ENCODE data around the gene MCRS1. TPM values are rescaled to one million over a fixed set of nuclear protein-coding genes. Genes with fewer than 3 reads are reported as not detected.

MCRS1 gene
- total RNA-seq, 2 experiments from 2014 or later, result 73.6 to 78.2 TPM

DNA sequence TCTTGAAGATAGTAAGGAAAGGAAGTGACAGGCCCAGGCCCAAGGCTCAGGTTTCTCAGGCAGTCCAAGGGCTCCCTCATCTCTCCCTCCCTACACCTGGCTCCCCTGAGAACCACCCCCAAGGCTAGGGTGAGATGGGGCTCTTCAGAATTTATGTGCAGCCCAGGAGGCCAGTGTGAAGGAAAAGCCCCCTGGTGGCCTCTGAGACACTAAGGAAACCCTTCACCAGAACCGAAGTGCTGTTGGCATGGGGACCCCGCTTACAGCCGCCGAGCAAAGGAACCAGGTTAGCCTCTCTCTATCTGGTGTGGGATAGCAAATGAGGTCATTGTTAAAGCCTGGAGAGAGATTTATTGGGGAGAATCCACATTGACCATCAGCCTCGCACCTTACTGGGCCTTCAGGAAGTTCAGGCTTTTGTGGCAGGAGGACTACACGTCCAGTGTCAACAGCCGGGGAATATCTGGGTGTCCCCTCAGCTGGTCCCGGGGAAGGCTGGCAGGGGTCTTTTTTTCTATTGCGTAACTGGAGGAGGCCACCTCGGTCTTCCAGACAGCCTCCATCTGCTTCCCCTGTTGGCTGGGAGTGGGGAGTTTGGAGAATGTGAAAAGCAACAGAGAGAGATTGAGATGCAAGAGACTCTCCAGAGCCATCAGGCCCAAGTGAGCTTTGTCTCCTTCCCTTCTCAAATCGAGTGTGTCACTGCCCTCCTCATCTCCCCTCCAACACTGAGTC lies 19.4 kb upstream of the MCRS1 start:
- peaks cover 1% of the 10 kb centered on the region for H3K9me3 Mint-ChIP-seq
- DNase-seq, result no peak
- H3K36me3 Mint-ChIP-seq, result peaks cover 19% of the 10 kb centered on the region
- no peaks in the 10 kb centered on the region for H3K27me3 Mint-ChIP-seq
- no peak overlapping the region for H3K27ac Mint-ChIP-seq
- H3K4me3 Mint-ChIP-seq, result no peak overlapping the region
- H3K4me1 Mint-ChIP-seq, result no peaks in the 10 kb centered on the region

DNA sequence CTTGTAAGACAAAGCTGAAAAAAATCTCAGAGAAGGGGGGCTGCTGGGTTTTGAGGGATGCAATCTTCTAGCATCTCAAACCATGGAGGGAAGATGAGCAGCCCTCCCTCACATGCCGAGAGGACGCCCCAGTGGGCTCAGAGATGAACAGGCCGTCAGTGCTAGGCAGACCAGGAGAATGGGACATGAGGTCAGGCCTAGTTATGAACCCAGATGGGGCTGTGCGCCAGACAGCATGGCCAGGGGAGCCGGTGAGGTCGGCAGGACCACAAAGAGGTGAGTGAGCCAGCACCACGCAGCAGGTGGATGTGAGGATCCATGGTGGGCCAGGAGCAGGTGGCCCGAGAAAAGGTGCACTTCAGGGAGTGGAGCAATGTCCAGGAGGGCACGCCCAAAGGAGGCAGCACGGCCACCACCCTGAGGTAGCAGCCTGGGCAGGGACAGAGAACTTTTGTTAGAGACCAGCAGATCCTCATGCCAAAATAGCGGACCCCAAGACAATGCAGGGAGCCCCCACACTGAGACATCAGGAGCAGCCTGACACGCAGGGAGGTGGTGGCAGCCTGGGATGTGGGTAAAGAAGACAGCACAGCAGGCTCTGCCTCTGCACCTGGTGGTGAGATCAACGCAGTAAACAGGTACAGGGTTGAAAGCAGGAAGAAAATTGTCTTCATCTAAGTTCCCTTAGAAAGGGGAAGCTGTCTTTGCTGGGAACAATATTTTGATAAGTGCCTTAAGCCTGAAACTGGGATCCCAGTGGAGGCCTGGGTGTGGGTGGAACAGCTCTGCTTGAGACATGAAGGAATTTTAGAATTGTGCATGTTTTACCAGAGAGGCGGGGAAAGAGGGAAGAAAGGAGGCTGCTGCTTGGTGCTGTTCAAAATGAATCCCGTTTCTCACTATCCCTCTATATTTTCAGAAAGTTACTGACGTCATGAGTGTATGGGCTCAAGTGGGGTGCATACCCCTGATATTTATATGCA lies 17.8 kb upstream of the MCRS1 start:
- H3K36me3 Mint-ChIP-seq, result peaks cover 13% of the 10 kb centered on the region

DNA sequence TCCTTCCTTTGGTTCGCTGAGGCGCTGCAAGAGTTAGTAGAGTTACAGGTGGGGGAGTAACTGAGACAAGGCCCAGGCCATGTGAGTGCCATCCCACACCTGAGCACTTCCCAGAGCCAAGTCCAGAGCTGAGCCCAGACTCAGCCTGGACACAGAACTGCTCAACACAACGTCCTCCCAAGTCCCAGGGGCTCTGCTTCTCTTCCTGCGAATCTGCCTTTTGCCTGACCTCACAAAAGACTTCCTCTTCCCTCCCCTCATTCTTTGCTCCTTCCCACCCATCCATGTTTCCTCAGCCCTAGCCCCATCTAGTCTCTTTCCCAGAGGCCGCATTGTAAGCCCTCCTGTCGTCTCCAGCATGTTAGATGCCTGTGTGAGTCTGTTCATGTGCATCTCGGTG lies 16.6 kb upstream of the MCRS1 start:
- no peak overlapping the region for H3K27ac Mint-ChIP-seq
- no peak overlapping the region for H3K4me3 Mint-ChIP-seq
- H3K9me3 Mint-ChIP-seq, result no peaks in the 10 kb centered on the region
- peaks cover 7% of the 10 kb centered on the region for H3K36me3 Mint-ChIP-seq
- no peak for DNase-seq
- peaks cover 10% of the 10 kb centered on the region for H3K4me1 Mint-ChIP-seq
- H3K27me3 Mint-ChIP-seq, result no peaks in the 10 kb centered on the region

More for the DNA sequence above, 17.8 kb upstream of the MCRS1 start:
- Mint-ChIP-seq H3K4me3 (no peak overlapping the region), H3K9me3 (peaks cover 1% of the 10 kb centered on the region), H3K4me1 (peaks cover 7% of the 10 kb centered on the region), H3K27me3 (no peaks in the 10 kb centered on the region), H3K27ac (no peak overlapping the region)
- DNase-seq, result no peak

DNA sequence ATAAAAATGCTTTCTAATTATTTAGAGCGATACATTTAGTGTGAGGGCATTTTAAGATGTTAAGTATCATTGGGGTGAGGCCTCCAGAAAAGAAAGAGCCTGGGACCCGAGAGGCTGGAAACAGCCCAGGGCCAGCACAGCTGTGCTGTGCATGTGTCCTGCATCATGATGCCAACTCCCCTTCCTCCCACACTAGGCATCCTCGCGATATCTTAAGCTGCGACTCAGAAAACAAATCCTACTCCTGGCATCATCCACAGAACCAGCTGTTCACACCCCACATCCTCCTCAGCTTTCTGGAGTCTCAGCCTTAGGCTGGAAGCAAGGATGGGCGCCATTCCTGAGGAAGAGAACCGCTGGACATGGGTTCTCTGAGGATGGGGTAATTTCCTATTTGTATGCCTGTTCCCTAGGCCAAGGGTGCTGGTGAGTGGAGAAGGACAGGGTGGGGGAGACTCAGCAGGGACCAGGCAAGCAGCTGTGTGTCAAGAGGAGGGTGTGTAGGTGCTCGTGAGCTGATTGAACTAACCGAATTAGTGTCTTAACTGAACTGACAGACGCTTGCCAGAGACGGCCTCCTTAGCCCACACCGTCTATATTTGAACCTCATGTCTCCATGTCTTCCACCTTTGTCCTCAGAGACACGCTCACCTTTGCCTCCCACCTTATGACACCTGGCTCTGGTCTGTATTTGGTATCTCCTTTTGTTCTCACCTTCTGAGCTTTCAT lies 15.6 kb upstream of the MCRS1 start:
- no peaks in the 10 kb centered on the region for H3K27me3 Mint-ChIP-seq
- peaks cover 4% of the 10 kb centered on the region for H3K36me3 Mint-ChIP-seq
- H3K4me1 Mint-ChIP-seq, result peaks cover 10% of the 10 kb centered on the region
- H3K4me3 Mint-ChIP-seq, result no peak overlapping the region
- no peak overlapping the region for H3K27ac Mint-ChIP-seq
- DNase-seq, result no peak
- no peaks in the 10 kb centered on the region for H3K9me3 Mint-ChIP-seq

DNA sequence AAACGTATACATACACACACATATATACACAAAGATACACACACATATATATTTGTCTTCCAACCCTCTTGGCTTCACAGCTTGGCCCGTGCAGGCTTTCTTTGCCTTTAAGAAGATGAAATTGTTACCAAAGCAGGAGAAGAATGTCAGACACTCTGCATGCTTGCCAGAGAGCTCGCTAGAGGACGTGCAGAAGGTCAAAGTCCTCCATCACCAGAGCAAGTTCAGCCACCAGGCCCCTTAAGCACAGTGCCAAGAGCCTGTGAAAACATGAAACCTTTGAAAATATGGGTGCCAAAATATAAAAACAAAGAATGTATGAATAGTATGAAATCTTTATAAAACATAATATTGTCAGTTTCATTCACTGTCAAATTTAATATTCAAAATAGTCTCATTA lies 14.9 kb upstream of the MCRS1 start:
- Mint-ChIP-seq H3K27ac (no peak overlapping the region), H3K4me1 (peaks cover 10% of the 10 kb centered on the region), H3K27me3 (no peaks in the 10 kb centered on the region), H3K36me3 (peaks cover 4% of the 10 kb centered on the region), H3K9me3 (no peaks in the 10 kb centered on the region), H3K4me3 (no peak overlapping the region)
- DNase-seq, result no peak

DNA sequence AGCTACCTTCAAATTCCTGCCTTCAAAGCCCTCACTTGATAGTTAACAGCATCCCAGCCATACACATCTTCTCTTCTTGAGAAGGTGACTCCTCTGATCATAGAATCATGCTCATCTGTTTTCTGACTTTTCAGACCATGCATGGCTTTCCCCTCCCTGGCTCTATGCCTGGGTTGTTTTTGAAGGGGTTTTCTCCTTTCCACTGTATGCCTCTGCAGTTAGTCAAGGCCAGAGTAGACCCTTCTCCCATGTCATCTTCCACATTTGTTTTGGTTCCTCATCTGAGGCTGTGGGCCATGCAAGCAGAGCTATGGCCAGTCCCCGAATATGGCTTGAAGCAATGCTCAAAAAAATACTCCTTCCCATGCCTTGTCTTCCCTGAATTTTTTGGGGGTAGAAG lies 14.3 kb upstream of the MCRS1 start:
- Mint-ChIP-seq H3K36me3 (peaks cover 4% of the 10 kb centered on the region), H3K4me3 (no peak overlapping the region), H3K9me3 (no peaks in the 10 kb centered on the region), H3K4me1 (peaks cover 10% of the 10 kb centered on the region), H3K27ac (no peak overlapping the region), H3K27me3 (no peaks in the 10 kb centered on the region)
- no peak for DNase-seq

DNA sequence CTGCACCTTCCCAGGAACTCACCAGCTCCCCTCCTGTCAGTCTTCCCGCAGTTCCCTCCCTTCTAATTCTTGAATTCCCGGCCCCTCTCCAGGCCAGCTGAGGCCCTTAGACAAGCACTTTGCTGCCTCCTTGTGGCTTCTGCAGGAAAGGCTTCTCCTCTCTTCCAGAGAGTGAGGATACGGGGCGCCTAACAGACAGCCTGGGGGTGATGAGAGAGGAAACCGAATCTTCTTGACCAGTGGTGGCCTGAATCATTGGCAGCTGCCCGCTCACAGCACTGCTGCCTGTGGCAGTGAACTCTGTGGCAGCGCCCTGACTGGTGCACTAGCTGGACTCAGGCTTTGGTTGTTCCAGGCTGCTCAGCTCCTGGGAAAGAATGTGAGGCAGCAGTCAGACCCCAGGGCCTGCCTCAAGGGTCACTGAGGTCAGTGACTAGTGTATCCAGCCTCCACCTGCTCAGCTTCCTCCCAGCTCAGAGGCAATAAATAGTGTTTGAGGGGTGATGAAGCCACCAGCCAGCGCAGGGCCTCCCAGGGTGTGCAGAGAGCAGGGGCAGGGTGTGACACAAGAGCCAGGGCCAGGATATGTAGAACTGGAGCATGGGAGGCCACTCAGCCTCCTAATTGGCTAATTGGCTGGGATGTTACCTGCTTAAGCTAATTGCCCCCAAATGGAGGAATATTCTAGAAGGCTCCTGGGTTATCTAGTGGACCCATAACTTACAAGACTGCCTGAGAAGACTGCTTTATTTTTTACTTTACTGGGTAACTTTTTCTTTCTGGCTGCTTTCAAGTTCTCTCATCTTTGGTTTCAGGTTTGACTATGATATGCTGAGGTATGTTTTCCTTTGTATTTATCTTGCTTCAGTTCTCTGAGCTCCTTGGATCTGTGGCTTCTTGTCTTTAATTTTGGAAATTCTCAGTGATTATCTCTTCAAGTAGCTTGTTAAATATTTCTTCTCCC lies 12.9 kb upstream of the MCRS1 start:
- peak; percentile 44 for DNase-seq
- Mint-ChIP-seq H3K27ac (no peak overlapping the region), H3K36me3 (peaks cover 4% of the 10 kb centered on the region), H3K4me3 (no peak overlapping the region), H3K4me1 (peaks cover 10% of the 10 kb centered on the region), H3K9me3 (no peaks in the 10 kb centered on the region), H3K27me3 (no peaks in the 10 kb centered on the region)

DNA sequence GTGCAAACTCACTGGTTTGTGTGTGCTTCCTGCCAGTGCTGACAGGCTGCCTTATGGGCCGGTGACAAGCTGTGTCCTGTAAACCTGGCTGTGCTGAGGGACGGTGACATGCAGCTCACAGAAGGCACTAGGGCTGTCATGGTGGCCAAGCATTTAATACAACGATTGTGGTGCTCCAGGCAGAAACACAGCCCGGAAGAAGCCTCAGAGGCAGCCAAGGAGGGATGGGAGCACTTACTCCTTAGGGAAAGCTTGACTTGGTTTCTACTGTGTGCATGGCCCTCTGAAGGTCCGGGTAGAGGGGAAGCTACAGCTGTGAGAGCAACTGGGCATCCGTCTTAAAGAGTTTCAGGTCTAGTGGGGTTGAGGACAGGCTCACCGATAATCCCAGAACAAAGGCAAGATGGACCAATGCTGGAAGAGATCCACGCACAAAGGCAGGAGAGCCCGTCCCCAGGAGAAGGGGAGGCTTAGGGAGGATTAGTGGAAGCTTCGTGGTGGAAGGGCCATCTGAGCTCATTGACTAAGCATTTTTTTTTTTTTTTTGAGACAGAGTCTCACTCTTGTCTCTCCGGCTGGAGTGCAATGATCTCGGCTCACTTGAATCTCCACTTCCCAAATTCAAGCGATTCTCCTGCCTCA lies 10.7 kb upstream of the MCRS1 start:
- Mint-ChIP-seq H3K9me3 (no peaks in the 10 kb centered on the region), H3K27ac (no peak overlapping the region), H3K27me3 (no peaks in the 10 kb centered on the region), H3K36me3 (peaks cover 2% of the 10 kb centered on the region), H3K4me3 (no peak overlapping the region), H3K4me1 (peaks cover 10% of the 10 kb centered on the region)
- DNase-seq, result no peak

DNA sequence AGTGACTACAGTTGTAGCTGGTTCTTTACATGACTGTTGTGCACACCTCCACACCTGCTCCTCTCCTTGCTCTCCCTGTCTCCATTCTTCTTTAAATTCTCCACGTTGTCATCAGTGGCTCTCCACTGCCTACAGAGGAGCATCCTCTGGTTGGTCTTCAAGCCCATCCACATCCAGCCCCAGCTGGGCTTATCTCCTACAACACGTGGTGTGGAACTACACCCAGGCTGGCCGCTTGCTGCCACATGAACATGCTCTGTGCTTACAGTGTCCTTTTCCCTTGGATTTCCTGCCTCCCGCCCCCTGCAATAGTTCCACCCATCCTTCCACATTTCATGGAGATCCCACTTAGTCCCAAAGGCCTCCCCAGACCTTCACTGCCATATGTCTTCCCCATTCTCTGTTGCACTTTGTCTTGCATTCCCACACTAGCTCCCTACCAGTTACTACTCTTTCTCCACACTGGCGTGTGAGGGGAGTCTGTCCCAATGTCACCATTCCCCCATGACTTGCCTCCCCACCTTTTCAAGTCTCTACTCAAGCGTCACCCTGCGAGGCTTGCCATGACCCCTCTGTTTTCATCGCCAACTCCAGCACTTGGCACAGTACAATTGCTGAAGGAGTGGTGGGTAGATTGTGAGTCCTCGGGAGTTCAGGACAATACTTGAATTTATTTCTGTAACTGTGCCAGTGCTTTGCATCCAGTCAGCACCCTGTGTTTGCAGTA lies 9.8 kb upstream of the MCRS1 start:
- Mint-ChIP-seq H3K9me3 (no peaks in the 10 kb centered on the region), H3K27ac (peak overlapping the region; percentile 10), H3K4me1 (peaks cover 12% of the 10 kb centered on the region), H3K4me3 (no peak overlapping the region), H3K27me3 (no peaks in the 10 kb centered on the region), H3K36me3 (peaks cover 2% of the 10 kb centered on the region)
- DNase-seq, result no peak

DNA sequence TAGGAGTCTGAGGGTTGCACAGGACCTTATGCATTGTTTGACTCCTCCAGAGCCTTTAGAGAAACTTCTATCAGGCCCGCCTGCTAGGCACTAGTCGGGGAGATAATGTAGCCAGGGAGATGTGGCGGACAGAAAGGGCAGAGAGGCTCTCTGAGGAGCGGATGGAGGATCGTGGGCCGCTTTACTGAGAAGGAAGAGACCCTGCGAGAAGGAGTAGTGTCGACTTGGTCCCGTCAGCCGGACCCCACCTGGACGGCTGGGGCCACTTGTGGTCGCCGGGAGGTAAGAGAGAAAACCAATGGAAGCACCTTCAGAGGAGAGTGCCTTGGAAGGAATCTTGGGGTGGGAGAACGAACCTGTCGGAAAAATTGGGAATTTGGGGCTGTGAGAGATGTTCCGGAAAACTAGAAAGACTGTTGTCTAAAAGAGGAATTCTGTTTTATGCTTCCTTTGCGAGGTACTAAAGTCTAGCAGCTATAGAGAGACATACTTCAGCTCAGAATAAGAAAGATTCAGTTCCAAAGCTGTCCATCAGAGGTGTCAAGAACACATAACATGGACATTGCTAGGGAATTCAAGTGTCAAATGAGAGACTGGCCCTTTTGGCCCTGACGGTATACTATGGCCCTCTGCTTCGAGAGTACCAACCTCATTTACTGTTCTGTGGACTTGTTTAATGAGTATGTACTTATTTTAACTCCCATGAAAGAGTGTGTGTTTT lies 660 bp upstream of the MCRS1 start:
- DNase-seq, result no peak
- Mint-ChIP-seq H3K9me3 (no peaks in the 10 kb centered on the region), H3K27ac (peak overlapping the region; percentile 98), H3K4me3 (peak overlapping the region; percentile 100), H3K4me1 (peaks cover 44% of the 10 kb centered on the region), H3K27me3 (no peaks in the 10 kb centered on the region), H3K36me3 (peaks cover 22% of the 10 kb centered on the region)

DNA sequence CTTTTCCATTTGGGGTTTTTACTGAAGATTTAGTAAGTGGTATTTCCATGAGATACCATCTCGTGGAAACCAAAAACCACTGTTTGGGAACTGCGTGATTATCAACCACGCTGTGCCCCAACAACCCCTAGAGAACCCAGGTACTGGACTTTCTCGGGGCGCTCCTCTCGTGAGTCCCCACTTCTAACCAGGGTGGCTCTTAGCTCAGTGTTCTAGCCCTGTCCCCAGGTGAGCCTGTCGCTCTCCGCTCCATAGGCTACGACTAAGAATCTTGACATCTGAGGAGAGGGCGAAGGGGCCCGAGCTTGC lies 686 bp downstream of the MCRS1 start:
- Mint-ChIP-seq H3K4me3 (peak overlapping the region; percentile 100), H3K4me1 (peaks cover 41% of the 10 kb centered on the region), H3K27me3 (no peaks in the 10 kb centered on the region), H3K9me3 (no peaks in the 10 kb centered on the region), H3K27ac (peak overlapping the region; percentile 98), H3K36me3 (peaks cover 24% of the 10 kb centered on the region)
- no peak for DNase-seq

DNA sequence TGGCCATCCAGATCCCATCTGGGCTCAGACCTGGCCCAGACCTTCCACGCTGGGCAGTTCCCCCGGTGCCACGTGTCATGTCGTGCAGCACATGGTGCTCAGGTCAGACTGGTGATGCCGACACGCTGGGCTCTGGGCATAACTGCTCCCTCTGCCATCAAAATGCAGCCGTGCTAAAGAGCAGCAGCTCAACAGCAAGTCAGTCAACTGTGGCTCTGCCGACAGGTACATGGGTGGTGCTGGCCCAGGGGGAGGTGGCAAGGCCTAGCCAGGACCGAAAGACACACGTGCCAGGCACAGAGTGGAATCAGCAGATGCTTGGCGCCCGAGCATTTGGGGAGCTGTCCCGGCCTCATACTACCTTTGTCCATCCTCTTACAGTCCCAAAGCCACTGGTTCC lies 1.6 kb downstream of the MCRS1 start:
- Mint-ChIP-seq H3K27ac (no peak overlapping the region), H3K27me3 (no peaks in the 10 kb centered on the region), H3K4me3 (peak overlapping the region; percentile 100), H3K4me1 (peaks cover 44% of the 10 kb centered on the region), H3K36me3 (peaks cover 31% of the 10 kb centered on the region), H3K9me3 (no peaks in the 10 kb centered on the region)
- no peak for DNase-seq

Measured in activated naive CD8-positive, alpha-beta T cell treated with anti-CD3 and anti-CD28 coated beads for 36 hours (primary cell).